Parathyroid adenoma (tissue), 2 donors: ENCODE data around the gene ACAA1.

ENCODE experiments used
- H2AFZ ChIP-seq: fragments of 300-600 bp; sonication (generic); one replicate; pipeline ENCODE4 v1.7.0; 2017; ENCODE audit warnings: antibody characterized with exemption, mild to moderate bottlenecking
- H3K27ac ChIP-seq: fragments of 300-600 bp; sonication (generic); one replicate; pipeline ENCODE4 v1.7.0; 2017
- H3K27me3 ChIP-seq: fragments of 300-600 bp; sonication (generic); one replicate; pipeline ENCODE4 v1.7.0; 2017; ENCODE audit warnings: low read length; ENCODE audit not compliant: control insufficient read depth, insufficient read depth
- H3K36me3 ChIP-seq: fragments of 300-600 bp; sonication (generic); one replicate; pipeline ENCODE4 v1.7.0; 2017; ENCODE audit warnings: low read length; ENCODE audit not compliant: control insufficient read depth, insufficient read depth
- H3K4me1 ChIP-seq: fragments of 300-600 bp; sonication (generic); one replicate; pipeline ENCODE4 v1.7.0; 2017; ENCODE audit warnings: control low read depth
- H3K4me2 ChIP-seq: fragments of 300-600 bp; sonication (generic); one replicate; pipeline ENCODE4 v1.7.0; 2017; ENCODE audit warnings: low read length
- H3K4me3 ChIP-seq: fragments of 300-600 bp; sonication (generic); one replicate; pipeline ENCODE4 v1.7.0; 2017; ENCODE audit warnings: low read depth, low read length
- H3K79me2 ChIP-seq: fragments of 300-600 bp; sonication (generic); one replicate; pipeline ENCODE4 v1.7.0; 2017; ENCODE audit warnings: control low read depth
- H3K9ac ChIP-seq: fragments of 300-600 bp; sonication (generic); one replicate; pipeline ENCODE4 v1.7.0; 2017; ENCODE audit warnings: mild to moderate bottlenecking
- H3K9me3 ChIP-seq: fragments of 300-600 bp; sonication (generic); one replicate; pipeline ENCODE4 v1.7.0; 2017; ENCODE audit warnings: low read length; ENCODE audit not compliant: control insufficient read depth
- TF ChIP-seq, protein P1 (sequence below): fragments of 300-600 bp; sonication (generic); IDR thresholded peaks from one replicate; pipeline ENCODE4 v1.7.0; 2017; ENCODE audit warnings: antibody characterized with exemption, mild to moderate bottlenecking
- donor health status: primary hyperparathyroidism.

Gene ACAA1

GRCh38 chr3:38129058-38129457 is 7.9 kb downstream of the ACAA1 start:
- no peaks in the 10 kb centered on the region for H3K36me3 ChIP-seq

DNA sequence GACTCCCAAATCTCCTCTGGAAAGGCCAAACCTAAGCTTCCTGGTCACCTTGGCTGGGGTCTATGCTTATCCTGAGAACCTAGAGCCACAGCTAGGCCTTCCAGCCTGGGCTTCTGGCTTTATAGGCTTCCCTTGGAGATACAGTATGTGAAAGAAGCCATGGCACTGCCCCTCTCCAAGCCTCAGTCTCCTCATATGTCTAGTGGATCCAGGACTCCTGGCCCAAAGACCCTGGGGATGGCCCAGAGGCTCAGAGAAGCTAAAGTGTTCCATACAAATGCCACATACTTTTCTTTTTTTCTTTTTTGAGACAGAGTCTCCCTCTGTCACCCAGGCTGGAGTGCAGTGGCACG is 8.6 kb downstream of the ACAA1 start:
- no peaks in the 10 kb centered on the region for H3K79me2 ChIP-seq
- H3K9me3 ChIP-seq = no peaks in the 10 kb centered on the region
- no peaks in the 10 kb centered on the region for H3K27me3 ChIP-seq
- H3K27ac ChIP-seq = no peak overlapping the region
- no peak overlapping the region for H3K4me2 ChIP-seq
- H3K9ac ChIP-seq = no peak overlapping the region
- TF ChIP-seq, protein P1, sequence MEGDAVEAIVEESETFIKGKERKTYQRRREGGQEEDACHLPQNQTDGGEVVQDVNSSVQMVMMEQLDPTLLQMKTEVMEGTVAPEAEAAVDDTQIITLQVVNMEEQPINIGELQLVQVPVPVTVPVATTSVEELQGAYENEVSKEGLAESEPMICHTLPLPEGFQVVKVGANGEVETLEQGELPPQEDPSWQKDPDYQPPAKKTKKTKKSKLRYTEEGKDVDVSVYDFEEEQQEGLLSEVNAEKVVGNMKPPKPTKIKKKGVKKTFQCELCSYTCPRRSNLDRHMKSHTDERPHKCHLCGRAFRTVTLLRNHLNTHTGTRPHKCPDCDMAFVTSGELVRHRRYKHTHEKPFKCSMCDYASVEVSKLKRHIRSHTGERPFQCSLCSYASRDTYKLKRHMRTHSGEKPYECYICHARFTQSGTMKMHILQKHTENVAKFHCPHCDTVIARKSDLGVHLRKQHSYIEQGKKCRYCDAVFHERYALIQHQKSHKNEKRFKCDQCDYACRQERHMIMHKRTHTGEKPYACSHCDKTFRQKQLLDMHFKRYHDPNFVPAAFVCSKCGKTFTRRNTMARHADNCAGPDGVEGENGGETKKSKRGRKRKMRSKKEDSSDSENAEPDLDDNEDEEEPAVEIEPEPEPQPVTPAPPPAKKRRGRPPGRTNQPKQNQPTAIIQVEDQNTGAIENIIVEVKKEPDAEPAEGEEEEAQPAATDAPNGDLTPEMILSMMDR = no peak
- no peak overlapping the region for H2AFZ ChIP-seq
- no peaks in the 10 kb centered on the region for H3K36me3 ChIP-seq
- H3K4me3 ChIP-seq = no peak overlapping the region
- no peaks in the 10 kb centered on the region for H3K4me1 ChIP-seq

More at GRCh38 chr3:38129058-38129457, 7.9 kb downstream of the ACAA1 start:
- Histone ChIP-seq H3K9ac (no peak overlapping the region), H3K27me3 (no peaks in the 10 kb centered on the region), H3K4me1 (no peaks in the 10 kb centered on the region), H3K27ac (no peak overlapping the region), H3K4me2 (no peak overlapping the region), H3K79me2 (no peaks in the 10 kb centered on the region), H3K4me3 (no peak overlapping the region), H3K9me3 (no peaks in the 10 kb centered on the region), H2AFZ (no peak overlapping the region)
- TF ChIP-seq, protein P1 = no peak

DNA sequence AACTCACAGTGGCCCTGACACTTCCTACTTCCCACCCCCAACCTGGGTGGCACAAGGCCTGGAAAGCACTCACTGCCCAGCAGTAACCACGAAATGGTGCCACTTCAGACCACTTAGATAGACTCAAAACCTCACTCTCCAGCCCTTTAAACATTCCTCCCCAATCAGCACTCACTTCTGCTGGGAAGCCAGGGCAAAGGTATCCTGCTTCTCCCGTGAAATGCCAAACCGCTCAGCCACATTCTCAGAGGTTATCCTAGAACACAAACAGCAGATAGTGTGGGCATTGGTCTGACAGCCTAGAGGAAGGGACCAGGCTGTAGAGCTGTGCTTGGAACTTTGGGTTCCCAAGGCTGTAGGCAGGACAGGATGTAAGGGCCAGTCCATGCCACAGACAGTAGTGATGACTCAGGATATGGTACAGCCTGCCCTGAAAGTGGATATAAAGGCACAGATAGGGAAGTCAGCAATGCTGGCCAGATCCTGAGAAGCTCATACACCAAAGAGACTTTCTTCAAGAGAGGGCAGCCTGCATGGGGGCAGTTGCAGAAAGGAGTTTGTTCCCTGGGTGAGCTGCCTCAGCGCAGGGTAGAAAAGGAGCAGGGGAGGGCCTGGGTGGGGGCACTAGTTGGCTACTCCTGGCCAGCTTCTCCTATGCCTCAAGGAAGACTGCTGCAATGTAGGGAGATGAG is 9.2 kb downstream of the ACAA1 start:
- H3K4me2 ChIP-seq = no peak overlapping the region
- no peak overlapping the region for H3K27ac ChIP-seq
- no peaks in the 10 kb centered on the region for H3K79me2 ChIP-seq
- H3K9me3 ChIP-seq = no peaks in the 10 kb centered on the region
- no peaks in the 10 kb centered on the region for H3K27me3 ChIP-seq
- H3K9ac ChIP-seq = no peak overlapping the region
- no peaks in the 10 kb centered on the region for H3K36me3 ChIP-seq
- H3K4me1 ChIP-seq = no peaks in the 10 kb centered on the region
- TF ChIP-seq, protein P1 = no peak
- no peak overlapping the region for H2AFZ ChIP-seq
- H3K4me3 ChIP-seq = no peak overlapping the region

DNA sequence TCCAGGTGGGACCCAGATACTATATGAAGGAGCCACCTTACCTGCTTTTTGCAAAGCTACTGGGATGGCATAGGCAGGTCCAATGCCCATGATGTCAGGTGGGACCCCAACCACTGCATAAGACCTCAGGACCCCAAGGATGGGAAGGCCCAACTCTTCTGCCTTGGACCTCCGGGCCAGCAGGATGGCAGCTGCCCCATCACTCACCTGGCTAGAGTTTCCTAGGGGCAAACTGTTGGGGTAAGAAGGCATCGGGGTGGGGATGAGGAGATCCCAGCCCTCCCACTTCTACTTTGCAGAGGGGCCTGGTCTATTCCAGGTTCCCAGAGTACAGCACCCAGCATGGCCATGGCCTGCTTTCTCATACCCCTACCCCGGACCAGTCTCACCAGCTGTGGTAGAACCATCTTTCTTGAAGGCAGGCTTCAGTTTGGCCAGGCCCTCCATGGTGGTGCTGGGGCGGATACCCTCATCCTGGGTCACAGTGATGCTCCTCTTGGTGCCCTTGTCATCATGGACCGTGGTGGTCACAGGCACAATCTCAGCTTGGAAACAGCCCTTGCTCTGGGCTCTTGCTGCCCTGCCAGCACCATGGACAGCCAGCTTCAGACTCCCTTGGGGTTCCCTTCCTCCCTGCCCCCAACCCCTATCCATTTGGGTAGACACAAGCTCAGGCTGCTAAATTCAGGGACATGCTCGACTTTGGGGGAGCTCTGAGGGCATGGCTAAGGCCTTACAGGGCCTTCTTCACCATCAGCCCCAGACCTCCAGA is 10.6 kb downstream of the ACAA1 start:
- Histone ChIP-seq H3K27me3 (no peaks in the 10 kb centered on the region), H3K79me2 (no peaks in the 10 kb centered on the region), H3K4me2 (no peak overlapping the region), H3K4me3 (no peak overlapping the region), H3K27ac (no peak overlapping the region), H3K9me3 (no peaks in the 10 kb centered on the region), H3K4me1 (no peaks in the 10 kb centered on the region), H2AFZ (no peak overlapping the region), H3K36me3 (no peaks in the 10 kb centered on the region), H3K9ac (no peak overlapping the region)
- TF ChIP-seq, protein P1 = no peak
